NOMO-1 treated with DMSO at 0.1 percent for 48 hours (cell line): ENCODE measurements around the gene BCL2.
A peak's percentile ranks its signal among the peaks of the same experiment; 100 is the strongest.

ENCODE experiments used
- DNase-seq: peaks from one replicate; lab custom pipeline; 2025; ENCODE audit not compliant: unreplicated experiment; lab: John Stamatoyannopoulos, UW

The BCL2 gene

GRCh38 chr18:63098018-63098981 lies 221.3 kb downstream of the BCL2 start:
- DNase-seq, result peak; percentile 71

GRCh38 chr18:63097178-63097577 lies 222.4 kb downstream of the BCL2 start:
- no peak for DNase-seq

GRCh38 chr18:63096327-63096874 lies 223.2 kb downstream of the BCL2 start:
- DNase-seq, result no peak

- DNase-seq, result no peak
Measured at GRCh38 chr18:63095768-63096167, 223.8 kb downstream of the BCL2 start.

- no peak for DNase-seq
Measured at GRCh38 chr18:63091671-63092364, 227.8 kb downstream of the BCL2 start.

- DNase-seq, result peak; percentile 24
Measured at GRCh38 chr18:63090334-63090733, 229.2 kb downstream of the BCL2 start.

GRCh38 chr18:63089041-63089440 lies 230.5 kb downstream of the BCL2 start:
- DNase-seq, result no peak

- no peak for DNase-seq
Measured at GRCh38 chr18:63088262-63088661, 231.3 kb downstream of the BCL2 start.

- DNase-seq, result no peak
Measured at GRCh38 chr18:63087421-63088230, 231.9 kb downstream of the BCL2 start.

GRCh38 chr18:63085611-63086010 lies 234.0 kb downstream of the BCL2 start:
- no peak for DNase-seq

GRCh38 chr18:63084219-63084618 lies 235.3 kb downstream of the BCL2 start:
- DNase-seq, result no peak

GRCh38 chr18:63083555-63083954 lies 236.0 kb downstream of the BCL2 start:
- no peak for DNase-seq

- DNase-seq, result no peak
Measured at GRCh38 chr18:63083020-63083531, 236.5 kb downstream of the BCL2 start.

GRCh38 chr18:63082366-63083019 lies 237.1 kb downstream of the BCL2 start:
- DNase-seq, result no peak

GRCh38 chr18:63079114-63079513 lies 240.5 kb downstream of the BCL2 start:
- peak; percentile 68 for DNase-seq

- DNase-seq, result peak; percentile 92
Measured at GRCh38 chr18:63078471-63078870, 241.1 kb downstream of the BCL2 start.

- no peak for DNase-seq
Measured at GRCh38 chr18:63074981-63075404, 244.6 kb downstream of the BCL2 start.

- no peak for DNase-seq
Measured at GRCh38 chr18:63073481-63073880, 246.1 kb downstream of the BCL2 start.
